Effector memory CD4-positive, alpha-beta T cell (primary cell): ENCODE data around the gene USP49.

ENCODE experiments used
- DNase-seq, 3 donors: peaks; one replicate each; pipeline ENCODE4 v3.0.0-alpha.2; 2020
- H3K27ac ChIP-seq: 2 replicates; pipeline ENCODE4 v1.7.0; 2013; ENCODE audit warnings: mild to moderate bottlenecking, low read length, moderate library complexity; ENCODE audit not compliant: insufficient read depth, poor library complexity, severe bottlenecking
- H3K27me3 ChIP-seq: replicated peaks from 2 replicates; pipeline ENCODE4 v1.7.0; 2013; ENCODE audit warnings: mild to moderate bottlenecking, low read length; ENCODE audit not compliant: insufficient read depth, control insufficient read depth, poor library complexity, severe bottlenecking
- H3K36me3 ChIP-seq: 2 replicates; pipeline ENCODE4 v1.7.0; 2013; ENCODE audit warnings: mild to moderate bottlenecking, low read length, moderate library complexity; ENCODE audit not compliant: control insufficient read depth, insufficient read depth
- H3K4me1 ChIP-seq: 2 replicates; pipeline ENCODE4 v1.7.0; 2013; ENCODE audit warnings: low read length, mild to moderate bottlenecking; ENCODE audit not compliant: control insufficient read depth, insufficient read depth, poor library complexity, severe bottlenecking
- H3K4me3 ChIP-seq: 2 replicates; pipeline ENCODE4 v1.7.0; 2013; ENCODE audit warnings: low read length, low read depth, mild to moderate bottlenecking; ENCODE audit not compliant: insufficient read depth, poor library complexity, severe bottlenecking
- H3K9me3 ChIP-seq: 2 replicates; pipeline ENCODE4 v1.7.0; 2013; ENCODE audit warnings: mild to moderate bottlenecking, low read length, moderate library complexity; ENCODE audit not compliant: control insufficient read depth

The USP49 gene

GRCh38 chr6:41746107-41746506, 149.1 kb downstream of the USP49 start:
- DNase-seq, result no peak
- Histone ChIP-seq H3K36me3 (no peaks in the 10 kb centered on the region), H3K4me1 (no peaks in the 10 kb centered on the region), H3K9me3 (no peaks in the 10 kb centered on the region), H3K27ac (no peak overlapping the region), H3K4me3 (no peak overlapping the region), H3K27me3 (no peaks in the 10 kb centered on the region)

- Histone ChIP-seq H3K27me3 (no peaks in the 10 kb centered on the region), H3K36me3 (no peaks in the 10 kb centered on the region), H3K27ac (no peak overlapping the region), H3K4me1 (no peaks in the 10 kb centered on the region), H3K9me3 (no peaks in the 10 kb centered on the region), H3K4me3 (no peak overlapping the region)
- DNase-seq, result no peak
Measured at GRCh38 chr6:41744236-41744787, 150.9 kb downstream of the USP49 start.

- H3K27ac ChIP-seq, result no peak overlapping the region
- H3K4me1 ChIP-seq, result no peaks in the 10 kb centered on the region
- DNase-seq, result no peak
- H3K27me3 ChIP-seq, result no peaks in the 10 kb centered on the region
- H3K9me3 ChIP-seq, result no peaks in the 10 kb centered on the region
- H3K4me3 ChIP-seq, result no peak overlapping the region
- no peaks in the 10 kb centered on the region for H3K36me3 ChIP-seq
Measured at GRCh38 chr6:41743406-41744235, 151.6 kb downstream of the USP49 start.

DNA sequence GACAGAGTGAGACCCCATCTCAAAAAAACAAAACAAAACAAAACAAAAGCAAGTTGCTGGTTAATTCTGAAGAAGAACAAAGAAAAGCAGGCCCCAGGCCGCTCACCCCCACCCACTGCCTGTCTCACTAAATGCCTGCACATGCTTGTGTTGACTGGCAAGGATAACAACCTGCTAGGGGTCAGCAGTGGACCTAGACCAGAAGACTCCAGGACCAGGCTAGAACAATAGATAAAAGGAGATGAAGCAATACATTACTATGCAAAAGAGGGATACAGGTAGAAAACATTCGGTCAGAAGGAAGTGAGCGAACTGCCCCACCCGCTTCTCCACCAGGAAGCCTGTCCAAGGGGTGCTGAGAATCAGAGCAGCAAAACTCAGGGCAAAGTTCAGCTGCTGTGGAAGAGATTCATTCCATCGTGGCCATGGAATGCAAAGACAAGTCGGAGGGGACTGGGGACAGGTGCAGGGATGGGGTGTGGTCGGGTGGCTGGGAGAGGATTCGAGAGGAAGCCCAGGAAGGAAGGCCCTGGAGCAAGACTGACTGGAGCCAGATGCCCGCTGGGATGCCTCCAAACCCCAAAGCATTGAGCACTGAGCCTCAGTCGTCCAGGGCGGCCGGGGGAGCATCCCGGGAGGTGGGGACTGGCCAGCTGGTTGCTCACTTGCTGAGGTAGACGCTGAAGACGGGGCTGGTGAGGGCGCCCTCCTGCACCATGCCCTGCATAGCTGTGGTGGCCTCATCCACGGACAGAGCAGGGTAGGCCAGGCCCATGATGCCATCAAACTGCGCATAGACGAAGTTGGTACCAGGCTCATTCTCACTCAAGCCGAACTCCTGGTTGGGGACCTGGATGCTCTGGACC, 153.3 kb downstream of the USP49 start:
- Histone ChIP-seq H3K4me1 (no peaks in the 10 kb centered on the region), H3K27ac (no peak overlapping the region), H3K27me3 (no peaks in the 10 kb centered on the region), H3K9me3 (no peaks in the 10 kb centered on the region), H3K4me3 (no peak overlapping the region), H3K36me3 (no peaks in the 10 kb centered on the region)
- DNase-seq, result no peak

- no peaks in the 10 kb centered on the region for H3K9me3 ChIP-seq
- H3K4me1 ChIP-seq, result no peaks in the 10 kb centered on the region
- no peak overlapping the region for H3K27ac ChIP-seq
- no peaks in the 10 kb centered on the region for H3K27me3 ChIP-seq
- no peak overlapping the region for H3K4me3 ChIP-seq
- no peaks in the 10 kb centered on the region for H3K36me3 ChIP-seq
- DNase-seq, result no peak
Measured at GRCh38 chr6:41740366-41741162, 154.6 kb downstream of the USP49 start.
